Kidney (tissue), 14 donors: ENCODE data around the gene SEMA6B. TPM values are rescaled to one million over a fixed set of nuclear protein-coding genes. Genes with fewer than 3 reads are reported as not detected.

Experiments used
- DNase-seq, 5 donors: peaks; one replicate each; pipeline ENCODE4 v3.0.0-alpha.2; 2013 to 2020
- FAIRE-seq: peaks from 2 replicates; lab custom pipeline; 2012; peaks lifted over from hg19 to GRCh38; lab: Jason Lieb, UNC
- H3K27ac ChIP-seq, 2 donors: one replicate each; pipeline ENCODE4 v1.7.0; 2013; ENCODE audit warnings: low read depth in 2 of 2, low read length in 2 of 2, inconsistent platforms in 1 of 2
- H3K27me3 ChIP-seq: one replicate; pipeline ENCODE4 v1.7.1; 2013; ENCODE audit warnings: low read length, inconsistent platforms; ENCODE audit not compliant: control insufficient read depth, insufficient read depth
- H3K36me3 ChIP-seq, 3 donors: one replicate each; pipeline versions ENCODE4 v1.7.0 to v1.7.1; 2013; ENCODE audit warnings: low read length in 3 of 3, control low read depth in 1 of 3, inconsistent platforms in 1 of 3; ENCODE audit not compliant: insufficient read depth in 3 of 3, control insufficient read depth in 2 of 3
- H3K4me1 ChIP-seq, 3 donors: one replicate each; pipeline versions ENCODE4 v1.7.0 to v1.7.1; 2013; ENCODE audit warnings: low read length in 3 of 3, inconsistent platforms in 1 of 3, low read depth in 1 of 3; ENCODE audit not compliant: control insufficient read depth in 2 of 3, insufficient read depth in 2 of 3
- H3K4me3 ChIP-seq, 3 donors: one replicate each; pipeline versions ENCODE4 v1.7.0 to v1.8.1; 2013; ENCODE audit warnings: low read length in 3 of 3, control low read depth in 1 of 3, inconsistent platforms in 1 of 3
- H3K9ac ChIP-seq, 3 donors: one replicate each; pipeline versions ENCODE4 v1.7.0 to v1.7.1; 2013; ENCODE audit warnings: low read length in 3 of 3, control low read depth in 1 of 3, inconsistent platforms in 1 of 3
- H3K9me3 ChIP-seq, 3 donors: one replicate each; pipeline versions ENCODE4 v1.7.0 to v1.7.1; 2013; ENCODE audit warnings: low read length in 3 of 3, control low read depth in 1 of 3, inconsistent platforms in 1 of 3; ENCODE audit not compliant: control insufficient read depth in 2 of 3, insufficient read depth in 1 of 3
- CTCF ChIP-seq: IDR thresholded peaks from 3 replicates; pipeline ENCODE4 v1.5.1; 2012; ENCODE audit warnings: mild to moderate bottlenecking, moderate library complexity, borderline replicate concordance; ENCODE audit not compliant: insufficient read depth; ENCODE audit errors: extremely low read depth
- intact Hi-C: fragments of 100-400 bp; cut with DNase I; formaldehyde crosslinking; loops from one replicate; pipeline ENCODE4 v1.11.1; 2022
- polyA plus RNA-seq: library from polyadenylated mRNA; stranded (reverse); fragments of 350-450 nt; fragmentation: Illumina TruSeq; extraction: RNeasy Lipid Tissue Mini Kit (QIAGEN cat#74804); gene quantifications from one replicate; pipeline ENCODE4 v1.2.3, GENCODE V29; 2014; ENCODE audit warnings: low read depth, low replicate concordance; ENCODE audit not compliant: insufficient read depth
- total RNA-seq: library from RNA; stranded (reverse); fragmentation: NEBNext Ultra II Directional; extraction: Animal tissue kit (Norgen Biotek cat#: 25700); gene quantifications from one replicate; pipeline ENCODE4 v1.2.1, GENCODE V29; 2021
- donor health status: control.
- donor health status: control.
- donor health status: control.
- donor health status: control.
- donor health status: control.
- donor health status: DM: yes; HTN: yes; CAD: no.
- donor health status: Normal renal cell carcinoma (clear cell type).

The SEMA6B gene
- total and polyA plus RNA-seq, 2 donors from 2014 or later: 2.6 to 17.7 TPM

- H3K27ac ChIP-seq: no peak overlapping the region
- no peak for DNase-seq
- no peak for TF ChIP-seq CTCF
Measured at GRCh38 chr19:4519172-4519496, 40.4 kb downstream of the SEMA6B start.

GRCh38 chr19:4518345-4519171, 40.9 kb downstream of the SEMA6B start, which contains the start of gene PLIN4:
PLIN4 (minus strand) TSS chr19:4518486; CDS start chr19:4518272, 214 bp downstream.
- Histone ChIP-seq H3K4me3 (no peak within 1 kb of the TSS), H3K9me3 (no peaks in the 10 kb centered on the region), H3K4me1 (peaks cover 0 to 7% (median 0%) of the 10 kb centered on the region in 3 donors), H3K27ac (no peak within 1 kb of the TSS), H3K9ac (no peak within 1 kb of the TSS), H3K36me3 (no peaks in the 10 kb centered on the region), H3K27me3 (no peaks in the 10 kb centered on the region)
- TF ChIP-seq CTCF: no peak
- intact Hi-C loops: no loop called here
- FAIRE-seq: no peak
- no peak for DNase-seq

More at GRCh38 chr19:4519172-4519496, 40.4 kb downstream of the SEMA6B start:
- no peak for FAIRE-seq
- Histone ChIP-seq H3K9me3 (no peaks in the 10 kb centered on the region), H3K4me1 (peaks cover 0 to 7% (median 0%) of the 10 kb centered on the region in 3 donors), H3K9ac (no peak overlapping the region), H3K36me3 (no peaks in the 10 kb centered on the region), H3K4me3 (no peak overlapping the region), H3K27me3 (no peaks in the 10 kb centered on the region)
- intact Hi-C loops: no loop called here

- FAIRE-seq (no peak), DNase-seq (no peak)
- H3K27me3 ChIP-seq: no peaks in the 10 kb centered on the region
- H3K4me3 ChIP-seq: no peak overlapping the region
- TF ChIP-seq CTCF: no peak
- no peak overlapping the region for H3K27ac ChIP-seq
- no peaks in the 10 kb centered on the region for H3K36me3 ChIP-seq
- H3K4me1 ChIP-seq: peaks cover 0 to 7% (median 0%) of the 10 kb centered on the region in 3 donors
- no peaks in the 10 kb centered on the region for H3K9me3 ChIP-seq
- no peak overlapping the region for H3K9ac ChIP-seq
- intact Hi-C loops: no loop called here
Measured at GRCh38 chr19:4517451-4518057, 41.9 kb downstream of the SEMA6B start.
